ENCODE measurements around the gene MAPKAPK2.

The MAPKAPK2 gene

GRCh38 chr1:206685334-206685768, 646 bp downstream of the MAPKAPK2 start:
- peak; percentile 45 for DNase-seq

- DNase-seq, result peak; percentile 46
These were observed 1.2 kb downstream of the MAPKAPK2 start for GRCh38 chr1:206685769-206686477.

- DNase-seq, result no peak
These were observed 2.0 kb downstream of the MAPKAPK2 start for GRCh38 chr1:206686478-206687249.

- DNase-seq, result no peak
These were observed 2.7 kb downstream of the MAPKAPK2 start for GRCh38 chr1:206687251-206687914.

GRCh38 chr1:206687915-206688442, 3.3 kb downstream of the MAPKAPK2 start:
- DNase-seq, result no peak

GRCh38 chr1:206690516-206690915, 5.8 kb downstream of the MAPKAPK2 start:
- no peak for DNase-seq

- DNase-seq, result no peak
These were observed 6.9 kb downstream of the MAPKAPK2 start for GRCh38 chr1:206691604-206692003.

- no peak for DNase-seq
These were observed 8.3 kb downstream of the MAPKAPK2 start for GRCh38 chr1:206693029-206693428.

- DNase-seq, result no peak
These were observed 8.9 kb downstream of the MAPKAPK2 start for GRCh38 chr1:206693592-206693991.

GRCh38 chr1:206694171-206695124, 9.7 kb downstream of the MAPKAPK2 start:
- DNase-seq, result no peak

- DNase-seq, result no peak
These were observed 11.0 kb downstream of the MAPKAPK2 start for GRCh38 chr1:206695733-206696132.

- no peak for DNase-seq
These were observed 12.3 kb downstream of the MAPKAPK2 start for GRCh38 chr1:206696812-206697585.

- no peak for DNase-seq
These were observed 13.3 kb downstream of the MAPKAPK2 start for GRCh38 chr1:206698011-206698410.

GRCh38 chr1:206699000-206699586, 14.4 kb downstream of the MAPKAPK2 start:
- no peak for DNase-seq

GRCh38 chr1:206699626-206700025, 14.9 kb downstream of the MAPKAPK2 start:
- DNase-seq, result no peak

GRCh38 chr1:206700445-206701036, 15.8 kb downstream of the MAPKAPK2 start:
- peak; percentile 79 for DNase-seq

GRCh38 chr1:206702260-206702659, 17.6 kb downstream of the MAPKAPK2 start:
- DNase-seq, result no peak

- DNase-seq, result no peak
These were observed 18.1 kb downstream of the MAPKAPK2 start for GRCh38 chr1:206702803-206703202.

GRCh38 chr1:206703661-206704060, 19.0 kb downstream of the MAPKAPK2 start:
- DNase-seq, result no peak

- DNase-seq, result no peak
These were observed 19.5 kb downstream of the MAPKAPK2 start for GRCh38 chr1:206704226-206704625.

- peak; percentile 96 for DNase-seq
These were observed 20.5 kb downstream of the MAPKAPK2 start for GRCh38 chr1:206705191-206705590.

All from NCI-H146 (cell line).